SH-SY5Y (cell line): Measurements from ENCODE around the gene RAB3D.

Experiments used
- GATA2 ChIP-seq: IDR thresholded peaks from 2 replicates; pipeline ENCODE4 v1.6.1; 2011; ENCODE audit warnings: mild to moderate bottlenecking, low read depth, low read length
- GATA3 ChIP-seq: IDR thresholded peaks from 2 replicates; pipeline ENCODE4 v1.6.1; 2011; ENCODE audit warnings: low read depth, mild to moderate bottlenecking, low read length, moderate library complexity

GRCh38 chr19:11377237-11377636 lies 37.8 kb upstream of the RAB3D start:
- no peak for TF ChIP-seq GATA2
- TF ChIP-seq GATA3, result no peak
